H7 (cell line): Measurements from ENCODE around the gene IMMP2L. TPM values are rescaled to one million over a fixed set of nuclear protein-coding genes. Genes with fewer than 3 reads are reported as not detected.

ENCODE experiments used
- DNase-seq: peaks from one replicate; pipeline ENCODE4 v3.0.0; 2012
- H3K27me3 ChIP-seq: 2 replicates; pipeline ENCODE4 v1.6.0; 2011; ENCODE audit warnings: mild to moderate bottlenecking, low read length; ENCODE audit not compliant: control insufficient read depth, insufficient read depth
- H3K36me3 ChIP-seq: replicated peaks from 2 replicates; pipeline ENCODE4 v1.5.1; 2011; ENCODE audit warnings: low read length; ENCODE audit not compliant: control insufficient read depth, insufficient read depth
- H3K4me3 ChIP-seq: 2 replicates; pipeline ENCODE4 v1.5.1; 2011; ENCODE audit warnings: low read depth, mild to moderate bottlenecking, control low read depth, low read length, moderate library complexity; ENCODE audit not compliant: insufficient read depth
- total RNA-seq: library from RNA; depleted of rRNA; stranded (reverse); fragments of >200 nt; shearing (Covaris generic); gene quantifications from 2 replicates; pipeline ENCODE4 v1.2.3, GENCODE V29; 2014

Gene IMMP2L
- total RNA-seq, 1 experiment from 2014 or later: 9.2 TPM

DNA sequence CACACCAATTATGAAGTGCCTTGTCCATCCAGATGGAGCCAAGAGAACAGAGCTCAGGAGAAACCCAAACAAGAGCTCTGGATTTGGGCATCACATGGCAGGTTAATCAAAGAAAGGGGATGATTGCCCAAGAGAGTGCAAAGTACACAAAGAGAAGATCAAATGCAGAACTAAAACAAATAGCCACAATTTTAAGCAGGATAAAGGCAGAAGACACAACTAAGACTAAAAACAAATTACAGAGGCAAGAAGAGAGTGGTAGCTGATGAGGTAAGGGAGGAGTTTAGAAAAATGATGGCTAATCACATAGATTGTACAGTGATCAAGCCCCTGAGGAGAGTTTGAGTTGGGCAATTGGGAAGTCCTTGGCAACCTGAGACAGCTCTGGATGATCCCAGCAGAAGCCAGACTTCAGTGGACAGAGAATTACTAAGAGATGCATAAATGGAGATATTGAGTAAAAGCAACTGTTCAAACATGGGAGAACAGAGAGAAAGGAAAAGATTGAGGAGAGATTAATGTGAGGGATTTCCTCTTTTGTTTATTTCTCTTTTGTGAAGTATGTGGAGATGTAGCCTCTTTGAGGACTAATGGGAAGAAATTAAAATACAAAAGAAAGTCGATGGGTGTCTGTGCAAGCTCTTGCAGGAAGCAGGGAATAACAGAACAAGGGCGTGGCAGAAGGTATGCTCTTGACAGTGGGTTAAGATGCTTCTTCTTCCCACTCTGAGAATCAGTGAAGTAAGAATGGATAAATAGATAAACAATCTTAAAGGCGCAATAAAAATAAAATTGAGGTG lies 369.5 kb downstream of the IMMP2L start:
- no peaks in the 10 kb centered on the region for H3K27me3 ChIP-seq
- no peak for DNase-seq

DNA sequence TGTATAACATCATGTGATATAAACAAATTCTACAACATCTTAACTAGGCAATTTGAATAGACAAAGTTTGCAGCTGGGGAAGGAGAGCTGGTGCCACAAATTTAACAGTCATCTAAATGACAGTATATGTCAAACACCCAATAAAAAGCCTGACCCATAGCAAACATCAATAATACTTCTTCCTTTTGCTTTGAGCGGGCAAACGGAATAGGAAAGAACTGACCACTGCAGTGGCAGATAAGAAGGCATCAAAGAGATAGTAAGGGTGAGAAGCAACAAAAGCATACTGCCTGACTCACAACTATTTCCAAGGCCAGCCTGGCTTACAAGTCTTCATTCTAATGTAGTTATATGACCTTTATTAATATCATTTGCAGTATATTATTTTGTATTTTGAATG lies 371.5 kb downstream of the IMMP2L start:
- no peaks in the 10 kb centered on the region for H3K36me3 ChIP-seq
- H3K4me3 ChIP-seq: no peak overlapping the region
- DNase-seq: no peak
- H3K27me3 ChIP-seq: no peaks in the 10 kb centered on the region

More for the DNA sequence above, 369.5 kb downstream of the IMMP2L start:
- Histone ChIP-seq H3K36me3 (no peaks in the 10 kb centered on the region), H3K4me3 (no peak overlapping the region)

DNA sequence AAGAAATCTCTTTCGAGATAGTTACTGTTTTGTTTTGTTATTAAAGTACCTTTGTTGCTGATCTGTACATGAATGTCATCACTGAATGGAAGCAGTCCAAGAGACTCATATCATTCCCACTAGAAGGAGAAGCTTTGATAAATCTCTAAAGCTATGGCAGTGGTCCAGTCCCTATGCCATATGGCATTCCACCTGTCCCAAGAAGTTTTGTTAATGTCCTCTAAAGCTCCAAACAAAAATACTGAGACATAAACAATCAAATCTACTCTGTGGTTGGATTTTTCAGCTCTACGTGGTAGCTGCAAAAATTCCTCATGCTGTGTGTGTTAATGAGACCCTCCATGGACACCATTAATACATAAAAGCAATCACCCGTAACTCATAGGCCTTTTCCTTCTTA lies 377.3 kb downstream of the IMMP2L start:
- DNase-seq: no peak
- Histone ChIP-seq H3K4me3 (no peak overlapping the region), H3K27me3 (no peaks in the 10 kb centered on the region), H3K36me3 (no peaks in the 10 kb centered on the region)

DNA sequence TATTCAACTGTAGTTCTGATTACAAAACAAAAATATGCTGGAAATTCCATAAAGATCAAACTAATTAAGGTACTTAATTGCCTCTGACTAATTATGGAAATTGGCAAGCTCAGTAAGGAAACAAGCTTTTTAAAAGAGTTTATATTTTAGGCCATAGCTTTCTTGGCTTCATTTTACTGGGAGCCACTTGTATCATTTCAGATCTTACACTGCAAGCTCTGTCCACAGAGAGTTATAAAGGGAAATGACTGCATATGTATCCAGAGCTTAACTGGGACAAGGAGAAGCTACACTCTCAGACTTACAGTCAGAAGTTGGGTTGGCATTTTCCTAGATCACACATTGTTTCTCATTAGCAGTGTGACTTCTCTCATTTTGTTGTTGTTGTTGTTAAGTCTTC lies 379.0 kb downstream of the IMMP2L start:
- no peaks in the 10 kb centered on the region for H3K27me3 ChIP-seq
- no peak for DNase-seq
- no peaks in the 10 kb centered on the region for H3K36me3 ChIP-seq
- no peak overlapping the region for H3K4me3 ChIP-seq

DNA sequence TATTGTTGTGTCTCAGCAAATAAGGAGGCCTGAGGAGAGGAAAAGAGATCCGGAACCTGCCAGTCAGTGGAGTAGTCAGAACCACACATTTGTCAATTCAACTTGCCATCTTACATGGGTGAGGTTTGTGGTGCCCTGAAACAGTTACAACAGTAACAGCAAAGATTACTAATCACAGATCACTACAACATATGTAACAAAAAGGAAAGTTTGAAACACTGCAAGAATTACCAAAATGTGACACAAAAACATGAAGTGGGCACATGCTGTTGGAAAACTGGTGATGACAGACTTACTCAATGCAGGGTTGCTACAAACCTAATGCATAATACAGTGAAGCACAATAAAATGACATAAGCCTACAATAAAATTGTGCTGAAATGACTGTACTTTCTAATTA lies 382.0 kb downstream of the IMMP2L start:
- Histone ChIP-seq H3K36me3 (no peaks in the 10 kb centered on the region), H3K4me3 (no peak overlapping the region), H3K27me3 (no peaks in the 10 kb centered on the region)
- DNase-seq: no peak

DNA sequence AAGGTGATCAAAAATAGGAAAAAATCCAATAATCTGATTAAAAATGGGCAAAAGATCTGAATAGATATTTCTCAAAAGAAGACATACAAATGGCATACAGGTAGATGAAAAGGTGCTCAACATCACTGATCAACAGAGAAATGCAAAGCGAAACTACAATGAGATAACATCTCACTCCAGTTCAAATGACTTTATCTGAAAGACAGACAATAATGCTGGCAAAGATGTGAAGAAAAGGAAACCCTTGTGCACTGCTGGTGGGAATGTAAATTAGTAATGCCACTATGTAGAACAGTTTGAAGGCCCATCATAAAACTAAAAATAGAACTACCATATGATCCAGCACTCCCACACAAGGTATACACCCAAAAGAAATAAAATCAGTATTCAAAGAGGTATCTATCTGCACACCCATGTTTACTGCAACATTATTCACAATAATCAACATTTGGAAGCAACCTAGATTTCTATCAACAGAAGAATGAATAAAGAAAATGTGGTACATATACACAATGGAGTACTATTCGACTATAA lies 386.3 kb downstream of the IMMP2L start:
- Histone ChIP-seq H3K27me3 (no peaks in the 10 kb centered on the region), H3K4me3 (no peak overlapping the region), H3K36me3 (no peaks in the 10 kb centered on the region)
- no peak for DNase-seq

DNA sequence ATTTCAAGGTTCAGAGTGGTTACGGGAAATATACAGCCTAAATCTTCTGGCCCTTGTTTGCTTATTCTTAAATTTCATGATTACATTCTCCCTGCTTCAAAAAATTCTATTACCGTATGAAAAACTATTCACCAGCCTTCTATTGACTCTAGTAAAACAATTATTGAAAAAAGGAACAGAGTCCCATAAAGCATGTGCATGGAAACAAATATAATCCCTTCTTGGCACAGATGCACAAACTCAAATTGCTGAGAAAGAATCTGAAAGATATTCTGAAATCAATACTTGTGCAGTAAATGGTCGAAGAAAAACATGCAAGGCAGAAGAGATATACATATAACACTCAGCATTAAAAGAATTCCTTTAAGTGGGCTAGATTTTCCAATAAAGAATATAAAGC lies 387.8 kb downstream of the IMMP2L start:
- DNase-seq: no peak
- H3K4me3 ChIP-seq: no peak overlapping the region
- H3K36me3 ChIP-seq: no peaks in the 10 kb centered on the region
- no peaks in the 10 kb centered on the region for H3K27me3 ChIP-seq

DNA sequence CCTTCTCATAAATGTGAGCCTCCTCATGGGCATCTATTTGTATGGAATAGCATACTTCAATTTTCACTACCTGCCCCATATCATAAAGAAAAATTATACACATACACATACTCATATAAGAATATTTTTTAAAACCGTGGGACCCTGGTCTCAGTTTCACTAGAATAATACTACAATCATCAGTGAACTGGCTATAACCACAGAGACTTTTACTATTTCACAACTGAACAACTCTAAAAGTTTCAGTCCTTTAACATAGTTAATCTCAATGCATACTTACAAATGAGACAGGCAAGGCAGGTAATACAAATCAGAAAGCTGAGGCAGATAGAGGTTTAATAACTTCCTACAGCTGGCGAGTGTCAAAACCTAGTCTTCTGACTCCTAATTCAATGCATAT lies 388.3 kb downstream of the IMMP2L start:
- DNase-seq: no peak

DNA sequence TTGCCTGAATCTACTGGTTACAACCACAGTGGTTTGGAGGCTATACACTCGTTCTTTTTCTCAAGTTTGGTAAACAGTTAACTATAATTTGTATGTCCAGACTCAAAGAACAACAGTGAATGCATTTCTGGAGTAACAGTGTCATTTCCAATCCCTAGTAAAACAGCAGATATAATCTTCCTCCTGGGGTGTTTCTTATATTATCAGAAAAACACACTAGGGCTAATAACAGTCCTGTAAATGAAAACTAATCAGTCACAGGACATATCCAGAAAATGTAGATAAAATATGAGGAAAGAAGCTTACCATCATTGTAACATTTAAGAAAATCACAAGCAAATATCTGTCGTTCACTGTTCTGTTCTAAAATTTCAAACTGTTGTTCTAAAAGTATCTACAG lies 388.8 kb downstream of the IMMP2L start:
- Histone ChIP-seq H3K27me3 (no peaks in the 10 kb centered on the region), H3K4me3 (no peak overlapping the region), H3K36me3 (no peaks in the 10 kb centered on the region)
- no peak for DNase-seq

More for the DNA sequence above, 388.3 kb downstream of the IMMP2L start:
- Histone ChIP-seq H3K4me3 (no peak overlapping the region), H3K27me3 (no peaks in the 10 kb centered on the region), H3K36me3 (no peaks in the 10 kb centered on the region)

DNA sequence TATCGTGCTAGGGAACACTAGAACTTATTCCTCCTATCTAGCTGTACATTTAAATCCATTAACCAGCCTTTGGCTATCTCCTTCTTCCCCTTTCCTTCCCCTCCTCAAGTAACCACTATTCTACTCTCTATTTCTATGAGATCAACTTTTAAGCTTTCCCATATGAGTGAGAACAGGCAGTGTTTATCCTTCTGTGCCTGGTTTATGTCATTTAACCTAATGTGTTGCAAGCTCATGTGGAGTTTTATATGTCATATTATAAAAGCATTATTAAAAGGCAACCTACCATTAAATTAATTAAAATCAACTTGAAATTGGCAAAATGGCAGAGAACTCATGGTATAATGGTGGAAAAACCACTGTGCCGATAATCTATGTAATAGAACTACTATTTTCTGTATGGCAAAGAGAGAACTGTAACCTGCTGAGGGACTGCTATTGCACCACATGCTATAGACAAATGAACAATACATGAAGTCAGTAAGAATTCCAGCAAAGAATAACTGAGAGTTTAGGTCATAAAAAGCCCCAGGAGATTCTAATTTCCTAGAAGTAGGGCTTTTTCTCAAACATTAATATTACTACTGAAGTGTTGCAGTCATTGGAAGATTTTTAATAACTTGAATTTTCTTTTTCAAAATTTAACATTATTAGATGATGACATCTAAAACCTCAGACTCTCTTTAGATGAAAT lies 389.6 kb downstream of the IMMP2L start:
- Histone ChIP-seq H3K4me3 (no peak overlapping the region), H3K27me3 (no peaks in the 10 kb centered on the region), H3K36me3 (no peaks in the 10 kb centered on the region)
- no peak for DNase-seq

DNA sequence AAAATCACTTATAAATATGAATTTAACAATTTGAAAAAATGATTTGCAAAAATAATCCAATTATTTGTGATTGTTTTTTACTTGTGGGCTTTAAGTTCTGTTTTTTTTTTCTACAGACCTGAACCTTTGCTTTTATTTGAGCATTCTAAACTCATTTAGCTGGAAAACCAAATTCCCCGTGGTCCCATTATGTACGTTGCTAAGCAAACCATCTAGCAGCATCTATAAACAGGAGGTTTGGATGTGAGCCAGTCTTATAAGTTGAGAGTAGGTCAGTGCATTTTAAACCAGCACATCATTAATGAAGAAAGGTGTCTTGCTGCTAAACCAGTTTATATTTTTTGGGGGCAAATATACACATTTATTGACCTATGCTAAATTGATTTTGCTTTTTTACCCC lies 394.1 kb downstream of the IMMP2L start:
- Histone ChIP-seq H3K4me3 (no peak overlapping the region), H3K27me3 (no peaks in the 10 kb centered on the region), H3K36me3 (no peaks in the 10 kb centered on the region)
- DNase-seq: no peak

DNA sequence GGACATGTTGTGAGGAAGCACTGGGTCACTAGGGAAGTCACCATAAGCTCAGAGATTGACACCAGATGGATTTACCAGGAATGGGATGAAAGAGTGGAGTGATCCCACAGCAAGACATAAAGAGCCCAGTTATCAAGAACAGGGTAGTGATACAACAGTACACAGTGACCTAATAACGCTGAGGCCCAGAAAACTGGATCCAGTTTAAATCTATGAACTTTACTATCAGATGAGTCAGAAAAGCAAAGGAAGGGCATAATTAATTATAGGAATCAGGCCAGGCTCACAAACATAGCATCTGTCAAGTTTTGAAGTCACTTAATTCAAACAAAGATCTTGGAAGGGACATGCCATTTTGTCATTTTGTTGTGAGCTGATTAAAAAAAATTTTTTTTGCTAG lies 397.9 kb downstream of the IMMP2L start:
- no peak for DNase-seq
- H3K27me3 ChIP-seq: no peaks in the 10 kb centered on the region
- H3K4me3 ChIP-seq: no peak overlapping the region
- H3K36me3 ChIP-seq: no peaks in the 10 kb centered on the region

DNA sequence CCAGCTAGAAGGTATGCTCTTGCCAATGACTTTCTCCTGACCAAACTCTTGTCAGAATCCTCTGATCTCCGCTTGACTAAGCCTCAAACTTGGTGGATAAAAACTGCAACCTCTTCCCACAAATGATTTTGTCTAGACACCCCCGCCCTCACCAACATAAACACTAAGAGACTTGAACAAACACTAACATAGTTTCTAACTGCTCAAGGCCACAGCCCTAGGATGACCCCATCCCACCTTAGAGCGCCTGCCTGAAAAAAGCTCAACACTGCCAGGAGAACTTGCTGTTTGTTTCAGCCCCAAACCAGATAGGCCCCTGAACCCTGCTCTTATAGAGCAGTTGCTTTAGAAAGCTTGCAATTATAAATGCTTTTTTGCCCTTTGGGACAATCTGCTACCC lies 399.6 kb downstream of the IMMP2L start:
- Histone ChIP-seq H3K27me3 (no peaks in the 10 kb centered on the region), H3K36me3 (no peaks in the 10 kb centered on the region), H3K4me3 (no peak overlapping the region)
- no peak for DNase-seq

DNA sequence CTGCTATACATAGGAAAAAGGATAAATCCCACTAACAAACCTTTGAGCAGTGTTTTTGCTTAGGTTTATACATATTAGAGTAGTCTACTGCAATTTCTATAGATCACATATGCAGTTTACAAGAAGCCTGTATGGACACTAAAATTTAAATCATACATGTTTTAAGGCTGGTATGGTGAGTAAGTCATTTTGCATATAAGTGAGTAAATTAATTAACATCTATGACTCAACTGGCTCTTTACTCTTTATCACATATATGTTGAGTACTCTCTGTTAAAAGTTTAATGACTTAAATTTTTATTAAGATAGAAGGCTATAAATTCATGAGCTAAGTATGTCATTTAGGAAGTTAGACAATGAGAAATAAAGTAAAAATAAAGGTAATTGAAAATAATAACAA lies 402.0 kb downstream of the IMMP2L start:
- Histone ChIP-seq H3K36me3 (no peaks in the 10 kb centered on the region), H3K4me3 (no peak overlapping the region), H3K27me3 (no peaks in the 10 kb centered on the region)
- DNase-seq: no peak

DNA sequence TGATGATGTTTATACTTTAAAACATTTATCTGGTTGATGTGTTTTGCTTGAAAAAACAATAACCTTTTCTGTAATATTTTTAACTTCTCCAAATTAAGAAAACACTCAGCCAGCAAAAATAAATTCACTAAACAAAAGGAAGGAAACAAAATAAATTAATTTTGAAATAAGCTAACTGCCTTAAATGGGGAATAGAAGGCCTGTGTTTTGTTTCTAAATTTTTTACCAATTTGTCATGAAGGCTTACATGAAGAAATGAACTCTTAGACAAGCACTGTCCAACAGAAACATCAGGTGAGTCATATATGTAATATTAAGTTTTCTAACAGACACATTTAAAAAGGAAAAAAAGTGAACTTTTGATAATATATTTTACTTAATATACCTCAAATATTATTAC lies 402.9 kb downstream of the IMMP2L start:
- no peaks in the 10 kb centered on the region for H3K36me3 ChIP-seq
- no peak for DNase-seq
- no peaks in the 10 kb centered on the region for H3K27me3 ChIP-seq
- no peak overlapping the region for H3K4me3 ChIP-seq
